HG03066 (cell line): Measurements from ENCODE around the gene OLIG2.

Experiments used
- ATAC-seq: cut with Tn5 transposase; IDR thresholded peaks from one replicate; pipeline ENCODE4 v1.9.1; 2021; ENCODE audit warnings: low read depth; ENCODE audit not compliant: unreplicated experiment

The OLIG2 gene

DNA sequence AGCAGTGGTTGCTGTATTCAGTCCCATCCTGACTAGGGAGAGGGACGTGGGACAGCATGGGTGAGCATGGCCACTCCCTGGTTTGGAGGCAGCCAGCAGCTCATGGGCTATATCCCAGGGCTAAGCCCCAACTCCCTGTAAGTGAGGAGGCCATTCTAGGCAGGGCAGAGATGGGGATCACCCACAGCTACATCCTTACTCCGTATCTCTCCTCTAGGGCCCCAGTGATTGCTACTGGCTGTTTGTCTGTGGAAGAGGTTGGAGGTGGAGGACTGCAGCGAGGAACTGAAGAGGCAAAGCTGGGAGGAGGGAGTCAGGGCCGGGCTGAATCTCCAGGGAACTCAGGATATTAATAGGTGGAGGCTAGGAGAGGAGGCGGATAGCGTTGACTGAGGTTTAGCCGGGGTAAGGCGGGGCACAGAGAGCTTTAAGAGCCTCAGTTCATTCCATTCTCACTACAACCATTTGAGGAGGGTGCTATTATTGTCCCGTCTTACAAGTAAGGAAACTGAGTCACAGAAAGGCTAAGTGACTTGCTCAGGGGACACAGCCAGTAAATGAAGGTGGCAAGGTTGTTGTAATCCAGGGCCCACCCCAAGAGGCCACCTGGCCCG lies 6.8 kb downstream of the OLIG2 start:
- no peak for ATAC-seq

DNA sequence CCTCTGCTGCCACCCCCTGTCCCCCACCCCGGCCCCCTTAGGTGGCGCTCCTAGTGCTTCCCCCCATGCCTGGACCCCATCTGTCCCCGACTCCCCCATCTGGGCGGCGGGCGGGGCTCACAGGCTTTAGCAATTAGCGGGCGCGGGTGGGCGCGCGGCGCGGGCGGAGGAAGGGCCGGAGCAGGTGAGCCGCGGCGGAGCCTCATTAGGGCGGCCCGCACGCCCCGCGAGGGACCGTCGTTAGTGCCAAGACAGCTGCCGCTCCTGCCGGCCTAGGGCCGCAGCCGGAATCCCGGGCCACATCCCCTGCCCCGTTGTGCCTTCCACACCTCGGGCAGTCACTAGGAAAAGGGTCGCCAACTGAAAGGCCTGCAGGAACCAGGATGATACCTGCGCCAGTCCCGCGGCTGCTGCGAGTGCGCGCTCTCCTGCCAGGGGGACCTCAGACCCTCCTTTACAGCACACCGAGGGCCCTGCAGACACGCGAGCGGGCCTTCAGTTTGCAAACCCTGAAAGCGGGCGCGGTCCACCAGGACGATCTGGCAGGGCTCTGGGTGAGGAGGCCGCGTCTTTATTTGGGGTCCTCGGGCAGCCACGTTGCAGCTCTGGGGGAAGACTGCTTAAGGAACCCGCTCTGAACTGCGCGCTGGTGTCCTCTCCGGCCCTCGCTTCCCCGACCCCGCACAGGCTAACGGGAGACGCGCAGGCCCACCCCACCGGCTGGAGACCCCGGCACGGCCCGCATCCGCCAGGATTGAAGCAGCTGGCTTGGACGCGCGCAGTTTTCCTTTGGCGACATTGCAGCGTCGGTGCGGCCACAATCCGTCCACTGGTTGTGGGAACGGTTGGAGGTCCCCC lies 7.6 kb downstream of the OLIG2 start:
- ATAC-seq, result no peak

DNA sequence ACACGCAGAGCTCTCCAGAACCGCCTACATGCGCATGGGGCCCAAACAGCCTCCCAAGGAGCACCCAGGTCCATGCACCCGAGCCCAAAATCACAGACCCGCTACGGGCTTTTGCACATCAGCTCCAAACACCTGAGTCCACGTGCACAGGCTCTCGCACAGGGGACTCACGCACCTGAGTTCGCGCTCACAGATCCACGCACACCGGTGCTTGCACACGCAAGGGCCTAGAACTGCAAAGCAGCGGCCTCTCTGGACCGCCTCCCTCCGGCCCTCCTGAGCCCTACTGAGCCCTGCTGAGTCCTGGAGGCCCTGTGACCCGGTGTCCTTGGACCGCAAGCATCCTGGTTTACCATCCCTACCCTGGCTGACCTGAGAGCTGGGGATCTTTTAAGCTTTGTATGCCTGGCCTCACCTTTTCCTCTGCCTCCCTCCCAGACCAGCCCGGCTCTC lies 8.3 kb downstream of the OLIG2 start:
- ATAC-seq, result no peak

DNA sequence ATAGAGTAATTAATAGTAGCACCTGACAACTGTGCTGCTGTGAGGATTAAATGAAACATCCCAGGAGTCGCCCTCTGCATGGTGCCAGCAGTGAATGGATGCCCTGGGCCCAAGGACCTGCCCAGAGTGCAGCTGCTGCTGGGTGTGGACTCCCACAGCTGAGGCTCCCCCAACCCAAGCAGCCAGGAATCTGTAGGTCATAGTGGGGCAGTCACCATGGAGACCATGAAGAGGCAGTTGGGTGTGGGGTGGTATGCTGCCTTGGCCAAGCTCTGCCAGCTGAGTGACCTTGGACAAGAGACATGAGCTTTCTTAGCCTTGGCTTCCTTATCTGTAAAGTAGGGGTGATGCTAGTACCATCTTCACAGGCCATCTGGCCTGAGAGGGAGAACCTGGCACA lies 9.4 kb downstream of the OLIG2 start:
- ATAC-seq, result no peak

DNA sequence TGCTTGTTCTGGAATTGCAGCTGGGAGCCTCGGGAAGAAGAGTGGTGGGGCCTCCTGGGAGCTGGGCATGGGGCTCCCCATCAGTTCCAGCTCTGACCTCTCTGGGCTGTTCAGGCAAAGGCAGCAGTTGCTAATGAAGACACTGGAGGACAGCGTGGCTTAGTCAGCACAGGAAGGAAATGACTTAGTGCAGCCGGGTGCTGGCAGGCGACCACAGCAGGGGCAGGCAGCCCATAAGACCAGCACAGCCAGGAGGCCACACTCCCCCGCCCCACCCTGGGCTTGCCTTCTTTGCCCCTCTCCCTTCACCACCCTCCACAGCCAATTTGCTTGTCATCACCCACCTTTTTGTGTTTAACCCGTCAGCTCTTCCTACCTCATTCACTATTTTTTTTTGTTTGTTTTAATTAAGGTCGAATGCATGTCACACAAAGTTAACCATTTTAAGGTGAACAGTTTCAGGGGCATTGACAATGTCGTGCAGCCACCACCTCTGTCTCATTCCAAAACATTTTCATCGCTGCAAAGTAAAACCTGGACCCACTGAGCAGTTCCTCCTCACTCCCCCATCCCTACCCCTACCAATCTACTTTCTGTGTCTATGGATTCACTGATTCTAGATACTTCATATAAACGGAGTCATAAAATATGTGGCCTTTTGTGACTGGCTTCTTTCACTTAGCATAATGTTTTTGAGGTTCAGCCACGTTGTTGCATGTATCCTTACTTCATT lies 10.9 kb downstream of the OLIG2 start:
- ATAC-seq, result no peak

DNA sequence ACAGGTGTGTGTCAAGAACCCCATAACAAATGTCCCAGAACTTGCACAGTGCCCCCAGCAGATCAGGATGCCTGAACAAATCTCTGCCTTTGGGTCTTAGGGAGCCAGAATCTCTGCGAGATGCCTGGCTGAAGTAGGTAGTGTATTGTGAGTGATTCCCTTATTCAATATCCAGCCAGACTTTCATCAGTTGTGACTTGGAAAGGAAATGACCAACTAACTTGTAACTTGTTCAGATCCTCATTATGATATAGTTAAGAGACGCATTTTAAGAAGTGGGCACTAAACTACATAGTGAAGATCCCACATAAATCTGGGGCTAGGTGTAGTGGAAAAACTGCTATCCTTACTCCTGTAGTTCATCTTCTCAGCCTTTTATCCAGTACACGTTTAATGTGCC lies 11.8 kb downstream of the OLIG2 start:
- no peak for ATAC-seq

DNA sequence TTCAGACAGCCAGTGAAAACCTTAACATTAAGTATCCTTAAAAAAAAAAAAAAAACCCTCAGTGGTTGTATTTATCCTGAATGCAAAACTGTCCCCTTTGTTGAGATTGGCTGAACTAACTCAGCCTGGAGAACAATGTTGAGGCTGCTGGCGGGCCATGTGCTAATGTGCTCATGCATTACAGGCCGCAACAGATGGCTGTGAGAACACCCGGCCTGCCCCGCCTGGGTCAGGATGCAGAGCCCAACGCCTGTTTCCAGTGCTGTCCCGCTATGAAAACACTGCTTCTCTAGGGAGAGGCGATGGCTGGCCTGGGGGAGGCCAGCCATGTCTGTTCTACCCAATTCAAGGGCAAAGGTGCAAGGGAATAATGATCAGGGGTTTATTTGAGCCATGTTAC lies 13.8 kb downstream of the OLIG2 start:
- ATAC-seq, result no peak

DNA sequence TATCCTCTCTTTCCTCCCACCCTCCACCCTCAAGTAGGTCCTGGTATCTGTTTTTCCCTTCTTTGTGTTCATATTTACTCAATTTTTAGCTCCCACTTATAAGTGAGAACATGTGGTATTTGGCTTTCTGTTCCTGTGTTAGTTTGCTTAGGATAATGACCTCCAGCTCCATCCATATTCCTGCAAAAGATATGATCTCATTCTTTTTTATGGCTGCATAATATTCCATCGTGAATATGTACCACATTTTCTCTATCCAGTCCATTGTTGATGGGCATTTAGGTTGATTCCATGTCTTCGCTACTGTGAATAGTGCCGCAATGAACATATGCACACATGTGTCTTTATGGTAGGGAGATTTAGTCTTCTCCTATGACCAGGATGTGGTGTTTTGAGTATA lies 14.5 kb downstream of the OLIG2 start:
- no peak for ATAC-seq

DNA sequence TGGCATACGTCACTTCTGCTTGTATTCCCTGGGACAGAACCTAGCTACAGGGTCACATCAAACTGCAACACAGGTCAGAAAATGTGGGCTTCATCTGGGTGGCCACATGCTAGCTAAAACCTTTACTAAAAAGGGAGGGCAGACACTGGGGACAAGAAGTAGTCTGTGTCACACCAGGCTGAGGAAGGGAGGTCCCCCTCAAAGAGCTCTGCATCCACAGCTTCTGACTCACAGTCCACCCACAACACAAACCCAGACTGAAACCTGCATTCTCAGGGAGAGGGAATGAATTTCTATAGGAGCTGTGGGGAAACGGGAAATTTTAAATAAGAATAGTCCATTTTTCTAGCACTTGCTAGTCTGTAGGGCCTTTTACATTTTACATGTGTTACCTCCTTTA lies 16.2 kb downstream of the OLIG2 start:
- ATAC-seq, result no peak

DNA sequence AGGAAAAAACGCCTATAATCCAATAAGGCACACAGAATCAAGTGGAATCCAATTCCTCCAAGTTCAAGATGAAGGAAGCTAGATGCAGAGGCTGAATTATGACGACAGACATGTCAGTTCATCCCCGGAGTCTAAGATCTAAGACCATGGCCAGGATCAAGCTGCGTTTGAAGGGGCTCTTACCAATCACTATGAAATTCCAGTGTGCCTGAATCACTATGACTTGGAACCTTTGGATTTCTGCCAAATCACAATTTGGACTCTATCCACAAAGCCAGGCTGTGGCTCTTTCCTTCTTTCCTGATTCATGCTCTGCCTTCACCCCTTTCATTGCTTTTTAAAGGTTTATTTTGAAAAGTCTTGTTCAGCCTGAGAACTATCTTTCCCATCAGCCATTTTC lies 17.1 kb downstream of the OLIG2 start:
- ATAC-seq, result no peak

DNA sequence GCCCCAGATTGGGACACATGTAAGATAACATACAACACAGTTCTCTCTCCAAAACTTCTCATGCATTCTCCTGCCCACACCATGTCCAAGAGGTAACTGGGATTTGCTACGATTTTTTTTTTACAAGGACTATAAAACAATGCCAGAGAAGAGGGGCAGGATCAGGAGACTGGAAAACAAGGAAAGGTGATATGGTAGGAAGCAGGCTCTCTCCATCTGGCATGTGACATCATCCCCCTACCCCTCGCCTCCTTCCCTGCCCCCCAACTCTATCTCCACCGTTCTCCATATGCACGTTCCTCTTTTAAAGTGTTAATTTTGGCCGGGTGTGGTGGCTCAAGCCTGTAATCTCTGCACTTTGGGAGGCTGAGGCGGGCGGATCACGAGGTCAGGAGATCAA lies 20.7 kb downstream of the OLIG2 start:
- ATAC-seq, result no peak

DNA sequence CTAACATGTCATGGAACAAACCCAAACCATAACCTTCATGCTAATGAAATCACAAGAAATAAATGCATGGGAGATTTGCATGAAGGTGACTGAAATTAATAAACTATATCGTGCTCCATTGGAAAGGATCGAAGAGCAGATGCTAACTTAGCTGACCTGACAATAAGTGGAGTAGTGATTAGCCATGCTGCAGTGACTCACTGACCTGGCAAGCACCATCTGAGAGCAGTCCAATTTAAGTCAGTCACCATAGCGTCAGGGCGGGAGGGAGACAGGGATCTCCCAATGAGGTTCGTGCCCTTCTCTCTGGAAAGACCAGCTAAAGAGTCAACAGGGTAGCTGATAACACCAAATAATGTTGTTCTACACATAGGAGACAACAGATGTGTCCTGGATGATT lies 21.5 kb downstream of the OLIG2 start:
- ATAC-seq, result no peak

DNA sequence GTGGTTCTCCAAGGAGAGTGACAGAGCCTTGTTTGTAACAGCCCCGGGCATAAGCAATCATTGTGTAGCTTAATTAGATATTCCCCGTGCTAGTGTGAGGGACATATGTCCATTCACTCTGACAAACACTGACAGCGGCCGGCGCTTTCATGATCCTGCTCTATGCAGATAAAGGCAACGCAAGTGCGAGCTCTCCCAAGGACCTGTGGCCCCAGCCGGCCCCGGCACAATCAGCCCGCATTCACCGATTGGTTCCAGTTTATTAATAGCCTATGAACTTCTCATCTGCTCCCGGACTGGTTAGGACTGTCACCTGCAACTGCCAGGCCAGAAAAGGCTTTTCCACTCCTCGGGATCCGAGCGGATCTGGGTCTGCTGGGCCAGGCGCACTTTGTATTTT lies 26.2 kb downstream of the OLIG2 start:
- ATAC-seq, result no peak

DNA sequence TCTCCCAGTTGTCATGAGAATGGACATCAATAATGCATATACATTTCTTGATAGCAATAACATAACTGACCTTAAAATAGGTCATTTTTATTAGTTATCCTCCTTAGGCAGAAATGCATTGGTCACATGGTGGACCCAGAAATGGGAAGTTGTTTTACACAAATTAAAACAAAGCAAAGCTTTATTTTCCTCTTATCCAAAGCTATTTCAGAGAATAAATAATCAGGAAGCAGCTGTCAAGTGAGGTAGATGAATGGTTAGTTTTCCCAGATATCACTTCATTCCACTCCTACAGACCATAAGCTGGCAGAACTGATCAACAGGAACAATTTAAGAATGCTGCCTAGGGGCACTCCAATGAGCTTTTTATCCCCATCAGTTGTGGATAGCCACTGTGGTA lies 28.2 kb downstream of the OLIG2 start:
- no peak for ATAC-seq

DNA sequence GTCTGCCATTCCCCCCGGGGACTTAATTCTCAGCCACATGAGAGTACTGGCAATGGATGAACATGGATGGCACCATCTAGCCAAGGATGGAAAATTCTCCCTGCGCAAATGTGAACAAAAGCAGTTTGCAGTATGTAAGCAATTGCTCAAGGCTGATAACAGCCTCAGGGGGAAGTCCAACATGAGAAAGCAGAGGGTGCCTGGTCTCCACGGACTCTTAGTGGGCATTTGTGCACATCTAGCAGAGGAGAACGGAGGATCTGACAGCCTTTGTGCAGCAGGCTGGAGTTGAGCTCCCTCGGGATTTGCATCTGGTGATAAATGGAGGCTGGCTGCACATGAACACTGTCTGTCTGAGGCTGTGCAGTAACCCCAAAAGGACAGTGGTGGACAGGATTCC lies 30.3 kb downstream of the OLIG2 start:
- no peak for ATAC-seq

DNA sequence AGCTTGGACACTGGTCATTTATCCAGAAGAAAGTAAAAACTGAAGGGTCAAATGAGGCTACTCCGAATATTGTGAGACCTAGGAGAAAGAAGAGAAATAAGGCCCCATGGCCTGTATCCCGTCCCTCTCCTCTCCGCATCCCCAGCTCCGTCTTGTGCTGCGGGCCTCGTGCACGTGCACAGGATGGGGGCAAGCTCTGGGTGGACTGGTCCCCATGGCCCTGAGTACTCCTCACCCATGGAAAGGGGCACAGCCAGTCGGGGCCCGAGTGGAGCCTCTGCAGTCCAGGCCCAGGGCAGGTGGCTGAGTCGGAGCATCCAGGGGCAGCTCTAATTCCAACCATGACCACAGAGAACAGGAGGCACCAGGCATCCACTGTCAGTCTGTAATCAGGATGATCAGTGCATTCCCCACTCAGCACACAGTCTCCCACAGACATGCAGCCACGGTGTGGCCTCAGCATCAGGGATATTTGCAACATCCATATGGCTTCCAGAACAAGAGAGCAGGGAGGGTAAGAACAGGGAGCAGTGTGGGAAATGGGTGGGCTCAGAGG lies 31.7 kb downstream of the OLIG2 start:
- ATAC-seq, result no peak

DNA sequence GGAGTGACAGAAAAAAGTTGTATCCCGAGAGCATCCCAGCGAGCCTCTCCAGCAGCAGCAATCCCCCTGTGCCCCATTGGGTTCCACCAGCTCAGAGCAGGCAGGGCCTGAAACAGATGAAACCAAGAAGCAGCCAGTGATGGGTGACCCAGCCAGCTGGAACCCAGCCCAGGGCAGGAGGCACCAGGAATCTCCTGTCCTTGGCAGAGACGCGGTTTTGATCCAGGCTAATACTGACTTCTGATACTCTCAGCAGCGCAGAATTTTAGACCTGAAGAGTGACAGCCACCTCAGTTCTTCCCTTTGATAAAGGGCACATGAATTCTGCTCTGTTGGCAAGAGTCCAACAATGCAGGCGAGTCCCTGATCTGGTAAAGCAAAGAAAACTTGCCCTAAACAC lies 32.8 kb downstream of the OLIG2 start:
- ATAC-seq, result no peak

DNA sequence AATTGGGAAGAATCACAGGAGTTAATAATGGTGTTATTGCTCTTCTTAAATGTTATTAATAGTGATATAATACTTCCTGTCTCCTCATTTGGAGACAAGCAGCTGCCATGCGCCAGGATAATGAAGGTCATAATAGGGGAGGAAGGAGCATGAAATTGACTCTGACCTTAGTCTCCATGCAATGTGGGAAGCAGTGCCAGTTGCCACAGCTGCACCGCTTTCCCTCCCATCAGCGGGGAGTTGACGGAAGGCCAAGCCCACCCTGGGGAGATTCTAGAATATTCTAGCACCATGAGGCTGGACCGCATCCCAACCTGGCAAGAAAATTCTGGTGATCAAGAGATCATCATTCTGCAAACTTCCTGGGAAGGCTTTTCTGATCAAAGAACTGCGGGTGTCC lies 33.2 kb downstream of the OLIG2 start:
- no peak for ATAC-seq

DNA sequence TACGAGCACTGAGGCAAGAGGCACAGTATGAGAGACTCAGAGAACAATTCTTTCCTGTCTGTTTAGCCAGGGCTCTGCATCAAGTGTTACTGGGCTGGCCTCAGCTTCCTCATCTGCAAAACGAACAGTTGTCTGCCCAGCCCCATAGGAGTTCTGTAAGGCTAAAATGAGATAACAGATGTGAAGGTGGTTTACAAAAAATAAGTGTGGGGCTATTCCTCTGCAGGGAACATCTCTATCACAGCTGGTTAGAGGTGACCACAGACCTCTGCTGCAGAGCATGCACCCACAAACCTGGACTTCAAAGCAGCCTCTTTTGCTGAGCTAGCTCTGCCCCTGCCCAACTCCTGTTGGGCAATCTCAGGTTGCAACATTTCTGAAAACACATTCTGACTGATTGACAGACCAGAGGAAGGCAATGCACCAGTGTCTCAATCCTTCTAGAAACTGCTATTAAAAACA lies 33.7 kb downstream of the OLIG2 start:
- ATAC-seq, result no peak

DNA sequence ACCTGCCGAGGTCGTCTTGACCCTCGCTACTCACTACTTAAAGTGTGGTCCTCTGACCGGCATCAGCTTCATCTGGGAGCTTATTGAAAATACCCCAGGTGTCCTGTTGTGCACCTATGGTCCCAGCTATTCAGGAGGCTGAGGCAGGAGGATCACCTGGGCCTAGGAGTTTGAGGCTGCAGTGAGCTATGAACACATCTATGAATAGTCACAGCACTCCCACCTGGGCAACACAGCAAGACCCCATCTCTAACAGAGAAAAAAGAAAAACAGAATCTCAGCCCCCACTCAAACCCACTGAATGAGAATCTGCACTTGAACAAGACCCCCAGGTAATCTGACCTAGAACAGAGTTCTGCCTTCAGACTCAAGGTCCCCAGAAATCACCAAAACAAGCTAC lies 35.5 kb downstream of the OLIG2 start:
- ATAC-seq, result no peak

DNA sequence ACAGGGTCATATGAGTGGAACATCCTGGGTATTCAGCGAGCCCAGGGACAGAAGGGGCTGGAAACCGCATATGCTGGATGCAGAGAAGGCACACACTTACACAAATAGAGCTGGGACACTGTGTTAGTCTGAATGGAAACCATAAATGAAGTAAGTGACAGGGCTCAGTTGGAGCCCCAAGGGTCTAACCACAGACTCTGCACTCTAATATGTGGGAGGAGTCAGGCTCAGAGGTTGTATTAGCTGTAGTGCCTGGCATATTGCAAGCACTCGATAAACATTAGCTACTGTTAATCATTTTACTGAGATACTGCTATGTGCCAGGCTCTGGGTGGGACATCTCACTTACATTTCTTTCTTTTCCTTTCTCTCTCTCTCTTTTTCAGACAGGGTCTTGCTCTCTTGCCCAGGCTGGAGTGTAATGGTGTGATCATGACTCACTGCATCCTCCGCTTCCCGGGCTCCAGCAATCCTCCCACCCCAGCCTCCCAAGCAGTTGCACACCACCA lies 37.7 kb downstream of the OLIG2 start:
- ATAC-seq, result no peak
